ENCODE results near the gene FOXP4.

GRCh38 chr6:41607036-41607435 lies 60.9 kb downstream of the FOXP4 start:
- TF ChIP-seq, protein P1, sequence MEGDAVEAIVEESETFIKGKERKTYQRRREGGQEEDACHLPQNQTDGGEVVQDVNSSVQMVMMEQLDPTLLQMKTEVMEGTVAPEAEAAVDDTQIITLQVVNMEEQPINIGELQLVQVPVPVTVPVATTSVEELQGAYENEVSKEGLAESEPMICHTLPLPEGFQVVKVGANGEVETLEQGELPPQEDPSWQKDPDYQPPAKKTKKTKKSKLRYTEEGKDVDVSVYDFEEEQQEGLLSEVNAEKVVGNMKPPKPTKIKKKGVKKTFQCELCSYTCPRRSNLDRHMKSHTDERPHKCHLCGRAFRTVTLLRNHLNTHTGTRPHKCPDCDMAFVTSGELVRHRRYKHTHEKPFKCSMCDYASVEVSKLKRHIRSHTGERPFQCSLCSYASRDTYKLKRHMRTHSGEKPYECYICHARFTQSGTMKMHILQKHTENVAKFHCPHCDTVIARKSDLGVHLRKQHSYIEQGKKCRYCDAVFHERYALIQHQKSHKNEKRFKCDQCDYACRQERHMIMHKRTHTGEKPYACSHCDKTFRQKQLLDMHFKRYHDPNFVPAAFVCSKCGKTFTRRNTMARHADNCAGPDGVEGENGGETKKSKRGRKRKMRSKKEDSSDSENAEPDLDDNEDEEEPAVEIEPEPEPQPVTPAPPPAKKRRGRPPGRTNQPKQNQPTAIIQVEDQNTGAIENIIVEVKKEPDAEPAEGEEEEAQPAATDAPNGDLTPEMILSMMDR (conservative IDR thresholded peaks at IDR 0.05 in 1 of 2, IDR thresholded peaks at IDR 0.05 in 1 of 2; ENCODE audit: low read depth in 1 of 2, low read length in 2 of 2), result no peak
- no peak for TF ChIP-seq EZH2 (IDR thresholded peaks at IDR 0.05; ENCODE audit: low read length, missing control alignments)

Measured in fibroblast of lung (primary cell).